Ascending aorta (tissue), 2 donors: ENCODE measurements around the gene MBNL1. TPM values are rescaled to one million over a fixed set of nuclear protein-coding genes. Genes with fewer than 3 reads are reported as not detected.

Source experiments
- DNase-seq, 2 donors: peaks; one replicate each; pipeline ENCODE4 v3.0.0-alpha.2; 2019; ENCODE audit warnings: low spot score in 2 of 2
- H3K27ac ChIP-seq, 2 donors: fragments of 200-600 bp; sonication (generic); one replicate each; pipeline ENCODE4 v1.5.1; 2016 to 2017; ENCODE audit warnings: mild to moderate bottlenecking in 1 of 2
- H3K27me3 ChIP-seq: fragments of 200-600 bp; sonication (generic); one replicate; pipeline ENCODE4 v1.5.1; 2017
- H3K36me3 ChIP-seq, 2 donors: fragments of 200-600 bp; sonication (generic); one replicate each; pipeline ENCODE4 v1.5.1; 2016
- H3K4me1 ChIP-seq, 2 donors: fragments of 200-600 bp; sonication (generic); one replicate each; pipeline ENCODE4 v1.5.1; 2016 to 2017; ENCODE audit warnings: mild to moderate bottlenecking in 1 of 2
- H3K4me3 ChIP-seq, 2 donors: fragments of 200-600 bp; sonication (generic); one replicate each; pipeline ENCODE4 v1.5.1; 2016 to 2017; ENCODE audit warnings: mild to moderate bottlenecking in 1 of 2
- H3K9me3 ChIP-seq, 2 donors: fragments of 200-600 bp; sonication (generic); one replicate each; pipeline ENCODE4 v1.5.1; 2016
- CTCF ChIP-seq, 3 experiments: fragments of 200-600 bp in 2 of 3; fragments of 450-650 bp in 1 of 3; sonication (generic) in 2 of 3; IDR thresholded peaks; one replicate each; pipeline ENCODE4 v1.5.1; 2016 to 2019; ENCODE audit warnings: antibody characterized with exemption in 3 of 3, mild to moderate bottlenecking in 1 of 3, moderate library complexity in 1 of 3
- intact Hi-C: fragments of 100-400 bp; cut with DNase I; formaldehyde crosslinking; loops from one replicate; pipeline ENCODE4 v1.15.1; 2023
- total RNA-seq: library from RNA; depleted of rRNA; stranded (reverse); fragments of >200 nt; gene quantifications from one replicate; pipeline ENCODE4 v1.1.0, GENCODE V29; 2016

Gene MBNL1
- total RNA-seq, 1 donor from 2014 or later = 350 TPM

- no peak for DNase-seq
- TF ChIP-seq CTCF (IDR thresholded peaks at IDR 0.05) = no peak
- H3K27me3 ChIP-seq = no peaks in the 10 kb centered on the region
- no peak overlapping the region for H3K4me3 ChIP-seq
- H3K27ac ChIP-seq = no peak overlapping the region
- no peaks in the 10 kb centered on the region for H3K36me3 ChIP-seq
- H3K4me1 ChIP-seq = no peaks in the 10 kb centered on the region
- intact Hi-C loops = no loop called here
- H3K9me3 ChIP-seq = peaks cover 0 to 12% of the 10 kb centered on the region in 2 donors
These were observed 231.2 kb downstream of the MBNL1 start for GRCh38 chr3:152499791-152500385.

- DNase-seq = no peak
- no peaks in the 10 kb centered on the region for H3K36me3 ChIP-seq
- TF ChIP-seq CTCF (IDR thresholded peaks at IDR 0.05) = no peak
- H3K27ac ChIP-seq = no peak overlapping the region
- no peaks in the 10 kb centered on the region for H3K27me3 ChIP-seq
- H3K9me3 ChIP-seq = peaks cover 0 to 12% of the 10 kb centered on the region in 2 donors
- H3K4me3 ChIP-seq = no peak overlapping the region
- intact Hi-C loops = no loop called here
- H3K4me1 ChIP-seq = no peaks in the 10 kb centered on the region
These were observed 237.2 kb downstream of the MBNL1 start for GRCh38 chr3:152505926-152506325.

GRCh38 chr3:152508705-152509104, 240.0 kb downstream of the MBNL1 start:
- Histone ChIP-seq H3K4me1 (no peaks in the 10 kb centered on the region), H3K36me3 (no peaks in the 10 kb centered on the region), H3K27me3 (no peaks in the 10 kb centered on the region), H3K4me3 (no peak overlapping the region), H3K9me3 (peaks cover 0 to under 1% of the 10 kb centered on the region in 2 donors), H3K27ac (no peak overlapping the region)
- intact Hi-C loops = no loop called here
- peak in 2 of 3 experiments; percentile 11 to 40 for TF ChIP-seq CTCF (IDR thresholded peaks at IDR 0.05)
- no peak for DNase-seq

- no peaks in the 10 kb centered on the region for H3K4me1 ChIP-seq
- no peaks in the 10 kb centered on the region for H3K36me3 ChIP-seq
- no peak overlapping the region for H3K4me3 ChIP-seq
- no peak for DNase-seq
- intact Hi-C loops = no loop called here
- no peak overlapping the region for H3K27ac ChIP-seq
- H3K27me3 ChIP-seq = no peaks in the 10 kb centered on the region
- no peak for TF ChIP-seq CTCF (IDR thresholded peaks at IDR 0.05)
- H3K9me3 ChIP-seq = no peaks in the 10 kb centered on the region
These were observed 243.2 kb downstream of the MBNL1 start for GRCh38 chr3:152511904-152512303.

GRCh38 chr3:152513301-152513960, 244.7 kb downstream of the MBNL1 start:
- DNase-seq = no peak
- Histone ChIP-seq H3K27me3 (no peaks in the 10 kb centered on the region), H3K4me3 (no peak overlapping the region), H3K27ac (no peak overlapping the region), H3K4me1 (no peaks in the 10 kb centered on the region), H3K9me3 (no peaks in the 10 kb centered on the region), H3K36me3 (no peaks in the 10 kb centered on the region)
- TF ChIP-seq CTCF (IDR thresholded peaks at IDR 0.05) = no peak
- intact Hi-C loops = no loop called here
